ENCODE data around the gene F11. TPM values are rescaled to one million over a fixed set of nuclear protein-coding genes. Genes with fewer than 3 reads are reported as not detected.
"Not testable (repeated sequence)": the region's sequence is repeated elsewhere in the genome, so short reads cannot be mapped to it uniquely, and the experiment has no call there.

Gene F11
- total RNA-seq, 1 donor from 2014 or later = not detected

GRCh38 chr4:186249785-186250754 lies 15.9 kb upstream of the F11 start:
- no peak for DNase-seq (ENCODE audit: low spot score)

DNA sequence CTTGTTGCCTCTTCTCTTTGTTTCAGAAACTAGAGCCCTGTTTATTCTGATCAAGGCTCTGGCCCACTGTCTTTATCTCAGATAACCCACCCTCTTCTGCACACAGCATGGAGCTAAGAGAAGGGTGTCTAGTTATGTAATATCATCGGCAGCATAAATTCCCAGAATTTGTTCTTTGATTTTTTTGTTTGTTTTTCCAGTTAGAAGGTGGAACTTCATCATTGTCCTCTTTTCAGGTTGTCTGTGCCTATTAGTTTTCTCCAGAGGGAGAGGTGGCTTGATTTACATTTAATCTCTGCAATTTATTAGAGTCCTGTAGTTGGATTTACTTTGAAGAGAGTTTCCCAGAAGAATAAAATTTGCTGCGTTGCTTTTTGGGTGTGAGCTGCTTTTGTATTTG lies 15.2 kb upstream of the F11 start:
- no peak for DNase-seq (ENCODE audit: low spot score)

DNA sequence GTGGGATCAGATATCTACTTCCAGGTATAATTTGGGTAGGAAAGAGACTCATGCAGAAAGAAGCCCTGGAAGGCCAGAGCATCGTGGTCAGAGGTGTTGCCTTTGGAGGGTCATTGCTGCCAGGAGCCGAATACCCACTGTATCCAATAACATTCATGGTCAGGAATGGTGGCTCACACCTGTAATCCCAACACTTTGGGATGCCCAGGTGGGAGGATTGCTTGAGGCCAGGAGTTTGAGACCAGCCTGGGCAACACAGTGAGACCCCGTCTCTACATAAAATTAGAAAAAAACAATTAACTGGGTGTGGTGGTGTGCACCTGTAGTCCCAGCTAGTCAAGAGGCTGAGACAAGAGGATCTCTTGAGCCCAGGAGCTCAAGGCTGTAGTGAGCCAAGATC lies 10.9 kb upstream of the F11 start:
- no peak for DNase-seq (ENCODE audit: low spot score)

DNA sequence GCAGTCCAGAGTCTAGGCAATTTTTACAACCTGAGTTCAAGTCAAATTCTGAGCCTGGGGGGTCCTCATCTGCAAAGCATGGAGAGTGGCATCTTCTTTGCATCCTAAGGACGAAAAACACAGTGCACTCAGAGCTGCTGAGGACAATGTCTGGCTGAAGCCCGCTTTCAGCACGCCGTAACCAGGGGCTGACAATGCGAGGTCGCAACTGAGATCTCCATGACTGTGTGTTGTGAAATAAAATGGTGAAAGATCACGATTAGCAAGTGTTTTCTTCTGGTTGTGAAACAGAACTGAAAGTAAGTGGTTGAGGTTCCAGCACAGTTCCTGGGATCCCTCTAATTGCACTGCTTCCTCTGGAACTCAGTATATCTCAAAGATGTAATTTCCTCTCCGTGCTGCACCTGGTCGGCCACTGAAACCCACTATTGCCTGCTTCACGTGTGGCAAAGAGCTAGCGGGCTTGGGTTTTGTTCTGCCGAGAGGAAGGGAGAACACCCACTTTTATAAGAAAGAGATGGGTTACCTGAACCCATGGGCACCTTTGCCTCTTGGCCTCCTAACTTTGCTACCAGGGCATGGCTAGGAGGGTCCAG lies 7.7 kb upstream of the F11 start:
- DNase-seq (ENCODE audit: low spot score) = no peak

DNA sequence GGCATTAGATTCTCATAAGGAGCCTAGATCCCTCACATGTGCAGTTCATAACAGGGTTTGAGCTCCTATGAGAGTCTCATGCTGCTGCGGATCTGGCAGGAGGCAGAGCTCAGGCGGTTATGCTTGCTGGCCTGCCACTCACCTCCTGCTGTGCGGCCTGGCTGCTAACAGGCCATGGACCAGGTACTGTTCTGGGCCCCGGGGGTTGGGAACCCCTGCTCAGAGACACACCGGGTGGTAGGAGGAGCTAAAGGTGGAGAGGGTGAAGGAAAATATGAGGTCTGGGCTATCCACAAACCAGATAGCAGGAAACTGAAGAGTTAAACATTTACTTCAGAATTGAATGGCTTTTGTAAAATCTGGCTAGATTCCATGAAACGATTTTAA lies 5.9 kb upstream of the F11 start:
- no peak for DNase-seq (ENCODE audit: low spot score)

DNA sequence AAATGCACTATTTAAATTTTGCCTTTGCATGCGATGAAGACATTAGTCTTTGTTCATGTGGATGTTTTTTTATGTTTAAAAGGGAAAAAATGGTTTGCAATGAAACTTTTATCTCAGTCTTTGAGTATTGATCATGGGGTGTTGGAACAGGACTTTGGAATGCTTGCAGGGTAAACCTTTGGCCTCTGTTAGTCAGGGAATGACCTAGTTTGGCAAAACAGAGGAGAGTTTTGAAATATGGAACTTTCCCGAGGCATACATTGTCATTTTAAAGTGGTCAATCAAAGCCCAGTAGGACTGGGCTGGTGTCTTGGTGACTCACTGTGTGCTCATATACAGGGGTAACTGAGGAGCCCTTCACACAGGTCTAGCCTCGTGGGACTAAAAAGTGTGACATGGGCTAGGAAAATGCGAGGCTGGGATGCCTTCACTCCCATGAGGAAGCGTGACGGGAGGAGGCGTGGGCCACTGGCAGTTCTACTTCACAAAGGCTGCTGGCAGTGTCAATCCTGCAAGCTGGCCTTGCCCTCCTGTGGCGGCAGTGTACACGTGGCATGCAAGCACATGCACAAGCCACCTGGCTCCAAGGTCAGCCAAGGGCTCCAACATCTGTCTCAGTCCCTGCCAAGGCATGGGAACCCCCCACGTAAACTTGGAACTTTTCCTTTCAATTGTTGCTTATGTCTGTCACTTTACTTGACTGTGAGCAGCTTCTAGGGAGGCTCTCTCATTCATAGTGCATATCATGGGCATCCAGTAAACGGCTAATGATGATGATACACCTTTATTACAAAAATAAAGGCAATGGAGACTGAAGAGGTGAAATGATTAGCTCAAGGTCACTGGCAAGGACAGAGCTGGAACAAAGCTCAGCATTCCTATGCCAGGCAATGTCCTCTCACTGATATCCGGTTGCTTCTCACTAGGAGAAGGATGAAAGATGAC lies 5.2 kb upstream of the F11 start:
- no peak for DNase-seq (ENCODE audit: low spot score)

GRCh38 chr4:186264660-186265059 lies 1.3 kb upstream of the F11 start:
- DNase-seq (ENCODE audit: low spot score) = no peak

- DNase-seq (ENCODE audit: low spot score) = not testable (repeated sequence)
Measured at GRCh38 chr4:186265250-186265649, 739 bp upstream of the F11 start.

- DNase-seq (ENCODE audit: low spot score) = no peak
Measured at GRCh38 chr4:186266729-186267456, 904 bp downstream of the F11 start.

- DNase-seq (ENCODE audit: low spot score) = no peak
Measured at GRCh38 chr4:186271081-186271678, 5.2 kb downstream of the F11 start.

DNA sequence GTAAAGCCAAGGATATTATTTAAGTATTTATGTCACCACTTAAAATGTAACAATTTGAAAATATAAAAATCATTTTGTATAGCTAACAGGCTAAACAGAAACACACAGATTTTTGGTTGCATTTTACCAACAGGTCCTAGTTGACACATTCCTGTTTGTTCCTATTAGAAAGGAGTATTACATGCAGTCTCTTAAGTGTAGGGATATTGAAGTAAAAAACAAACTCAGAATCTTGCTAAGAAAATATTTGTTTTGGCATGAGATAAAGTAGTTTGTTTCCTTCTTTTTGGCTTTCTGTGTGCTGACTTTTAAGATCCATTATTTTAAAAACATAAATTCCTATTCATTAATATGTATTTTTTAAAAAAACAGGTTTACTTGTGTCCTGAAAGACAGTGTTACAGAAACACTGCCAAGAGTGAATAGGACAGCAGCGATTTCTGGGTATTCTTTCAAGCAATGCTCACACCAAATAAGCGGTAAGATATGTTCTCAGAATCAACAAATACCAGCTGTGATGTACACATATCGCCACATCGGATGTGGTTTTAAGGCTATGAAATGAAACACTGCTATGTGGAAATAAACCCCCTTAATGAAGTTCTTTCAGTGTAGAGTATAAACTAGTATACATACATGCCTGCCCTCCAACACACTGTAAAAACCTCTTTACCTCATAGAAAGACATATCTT lies 6.9 kb downstream of the F11 start:
- DNase-seq (ENCODE audit: low spot score) = no peak

- DNase-seq (ENCODE audit: low spot score) = not testable (repeated sequence)
Measured at GRCh38 chr4:186273392-186273789, 7.4 kb downstream of the F11 start.

GRCh38 chr4:186283311-186283710 lies 17.3 kb downstream of the F11 start:
- DNase-seq (ENCODE audit: low spot score) = no peak

GRCh38 chr4:186285147-186285546 lies 19.2 kb downstream of the F11 start:
- DNase-seq (ENCODE audit: low spot score) = no peak

- DNase-seq (ENCODE audit: low spot score) = no peak
Measured at GRCh38 chr4:186286581-186286980, 20.6 kb downstream of the F11 start.

GRCh38 chr4:186291256-186291890 lies 25.4 kb downstream of the F11 start:
- DNase-seq (ENCODE audit: low spot score) = no peak

DNA sequence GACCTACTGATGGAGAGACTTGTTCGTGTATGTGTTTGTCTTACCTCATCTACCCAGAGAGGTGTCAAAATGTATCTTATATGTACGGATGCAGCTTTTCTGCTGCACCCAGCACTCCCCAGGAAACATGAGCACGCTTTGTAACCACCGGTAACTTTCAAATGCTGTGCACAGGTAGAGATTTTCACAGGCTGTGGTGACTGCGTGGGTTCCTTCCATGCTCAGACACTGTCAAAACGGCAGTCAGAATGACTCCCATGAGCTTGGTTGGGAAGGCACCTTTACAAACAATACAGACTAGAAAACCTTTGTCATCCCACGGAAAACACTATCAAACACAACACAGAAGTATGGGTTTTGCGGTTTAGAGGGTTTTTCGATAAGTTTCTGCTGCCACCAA lies 28.2 kb downstream of the F11 start:
- no peak for DNase-seq (ENCODE audit: low spot score)

DNA sequence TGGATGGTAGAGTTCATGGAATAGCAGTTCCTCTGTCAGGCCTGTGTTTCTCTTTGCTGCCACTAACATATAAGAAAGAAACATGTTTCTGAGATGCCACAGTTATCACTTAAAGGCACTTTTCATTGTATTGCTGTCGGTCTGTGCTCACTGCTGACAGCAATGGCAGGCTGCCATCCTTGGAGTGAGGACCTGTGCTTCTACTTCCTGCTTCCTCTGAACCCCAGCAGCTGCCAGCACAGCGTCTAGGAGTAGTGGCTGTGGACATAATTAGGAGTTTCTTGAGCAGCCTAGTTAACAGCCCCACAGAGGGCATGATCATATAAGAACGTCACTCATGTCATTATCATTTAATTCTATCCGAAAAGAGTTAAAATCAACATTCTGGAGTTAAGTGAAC lies 30.5 kb downstream of the F11 start:
- DNase-seq (ENCODE audit: low spot score) = no peak

DNA sequence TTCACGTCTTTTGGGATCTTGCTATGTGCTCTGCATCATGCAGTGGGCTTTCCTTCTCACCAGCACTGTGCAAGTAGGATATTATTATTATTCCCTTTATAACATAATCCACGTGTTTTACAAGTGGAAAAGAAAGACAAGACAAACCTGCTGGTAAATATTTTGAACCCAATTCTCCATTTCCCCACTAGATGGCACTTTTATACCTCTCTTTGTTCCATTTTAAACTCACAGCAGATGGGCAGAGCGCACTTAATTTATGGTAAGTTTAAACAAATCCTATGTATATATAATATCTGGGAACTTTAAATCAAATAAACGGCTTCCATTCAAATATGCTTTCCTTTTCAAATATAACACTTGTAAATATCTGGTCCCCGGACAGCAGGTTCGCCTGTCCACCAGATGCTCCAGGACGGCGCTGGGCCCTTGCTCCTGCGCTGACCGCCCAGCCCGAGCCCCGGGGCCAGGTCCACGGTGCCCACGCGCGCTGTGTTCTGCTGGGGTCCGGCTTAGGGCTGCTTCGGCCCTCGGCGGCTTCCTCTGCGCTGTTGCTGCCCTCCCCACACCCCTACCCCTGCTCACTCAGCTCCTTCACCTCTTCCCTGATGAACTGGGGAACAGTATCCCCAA lies 31.1 kb downstream of the F11 start:
- DNase-seq (ENCODE audit: low spot score) = no peak

Data from mesenteric fat pad (tissue), 1 donor.